WERI-Rb-1 (cell line): ENCODE results near the gene KCNMA1.

ENCODE experiments used
- DNase-seq: peaks from one replicate; pipeline ENCODE4 v3.0.0-alpha.2; 2020
- H3K27ac ChIP-seq: fragments of 250-450 bp; sonication (Bioruptor Pico); 2 replicates; pipeline ENCODE4 v1.5.1; 2020; ENCODE audit warnings: mild to moderate bottlenecking, moderate library complexity
- H3K27me3 ChIP-seq: fragments of 250-450 bp; sonication (Bioruptor Pico); 2 replicates; pipeline ENCODE4 v1.5.1; 2021; ENCODE audit warnings: mild to moderate bottlenecking, low read depth, moderate library complexity; ENCODE audit not compliant: insufficient read depth, severe bottlenecking
- H3K36me3 ChIP-seq: fragments of 250-450 bp; sonication (Bioruptor Pico); 2 replicates; pipeline ENCODE4 v1.5.1; 2020; ENCODE audit warnings: mild to moderate bottlenecking, moderate library complexity
- H3K4me3 ChIP-seq: 2 replicates; pipeline ENCODE4 v1.5.1; 2011; ENCODE audit warnings: low read depth, mild to moderate bottlenecking, control low read depth, low read length
- H3K9me3 ChIP-seq: fragments of 250-450 bp; sonication (Bioruptor Pico); 2 replicates; pipeline ENCODE4 v1.5.1; 2021; ENCODE audit warnings: mild to moderate bottlenecking, moderate library complexity; ENCODE audit not compliant: severe bottlenecking
- CTCF ChIP-seq: IDR thresholded peaks from 2 replicates; pipeline ENCODE4 v1.5.1; 2011; ENCODE audit warnings: low read depth, mild to moderate bottlenecking, control low read depth, inconsistent platforms, low read length

The KCNMA1 gene

GRCh38 chr10:77644557-77645243 is 7.1 kb upstream of the KCNMA1 start:
- no peaks in the 10 kb centered on the region for H3K9me3 ChIP-seq
- no peaks in the 10 kb centered on the region for H3K36me3 ChIP-seq
- H3K27ac ChIP-seq, result no peak overlapping the region
- TF ChIP-seq CTCF, result no peak
- no peak for DNase-seq
- H3K4me3 ChIP-seq, result no peak overlapping the region
- H3K27me3 ChIP-seq, result no peaks in the 10 kb centered on the region

- H3K4me3 ChIP-seq, result no peak overlapping the region
- no peaks in the 10 kb centered on the region for H3K9me3 ChIP-seq
- peak; percentile 73 for TF ChIP-seq CTCF
- DNase-seq, result peak; percentile 57
- no peak overlapping the region for H3K27ac ChIP-seq
- no peaks in the 10 kb centered on the region for H3K36me3 ChIP-seq
- H3K27me3 ChIP-seq, result peaks cover 6% of the 10 kb centered on the region
Observed at GRCh38 chr10:77643795-77644468, 6.3 kb upstream of the KCNMA1 start.

- Histone ChIP-seq H3K27ac (no peak overlapping the region), H3K27me3 (peaks cover 10% of the 10 kb centered on the region), H3K36me3 (no peaks in the 10 kb centered on the region), H3K9me3 (no peaks in the 10 kb centered on the region), H3K4me3 (no peak overlapping the region)
- peak; percentile 36; the same call in 1 of the 2 replicates for TF ChIP-seq CTCF
- DNase-seq, result peak; percentile 71
Observed at GRCh38 chr10:77641788-77642397, 4.3 kb upstream of the KCNMA1 start.

- no peaks in the 10 kb centered on the region for H3K36me3 ChIP-seq
- H3K27ac ChIP-seq, result no peak overlapping the region
- DNase-seq, result no peak
- peaks cover 10% of the 10 kb centered on the region for H3K27me3 ChIP-seq
- no peak for TF ChIP-seq CTCF
- no peaks in the 10 kb centered on the region for H3K9me3 ChIP-seq
- no peak overlapping the region for H3K4me3 ChIP-seq
Observed at GRCh38 chr10:77641344-77641743, 3.7 kb upstream of the KCNMA1 start.

- no peak for DNase-seq
- no peaks in the 10 kb centered on the region for H3K36me3 ChIP-seq
- H3K4me3 ChIP-seq, result no peak overlapping the region
- peaks cover 10% of the 10 kb centered on the region for H3K27me3 ChIP-seq
- H3K27ac ChIP-seq, result no peak overlapping the region
- no peak for TF ChIP-seq CTCF
- no peaks in the 10 kb centered on the region for H3K9me3 ChIP-seq
Observed at GRCh38 chr10:77640167-77640566, 2.6 kb upstream of the KCNMA1 start.
